H1 (cell line): ENCODE data around the gene LDHB.

Experiments used
- BRCA1 ChIP-seq: IDR thresholded peaks from 2 replicates; pipeline ENCODE4 v1.6.1; 2012; ENCODE audit warnings: low read depth, low read length, improper control_type of control experiment
- CHD2 ChIP-seq: IDR thresholded peaks from 2 replicates; pipeline ENCODE4 v1.6.1; 2012; ENCODE audit warnings: low read length, improper control_type of control experiment
- EP300 ChIP-seq, 2 experiments: IDR thresholded peaks; 1 replicate in 1 of 2; 2 replicates in 1 of 2; pipeline ENCODE4 v1.6.1; 2011 to 2012; ENCODE audit warnings: low read depth in 2 of 2, low read length in 2 of 2, mild to moderate bottlenecking in 2 of 2, borderline replicate concordance in 1 of 2, inconsistent platforms in 1 of 2, moderate library complexity in 1 of 2
- JUN ChIP-seq: IDR thresholded peaks from 2 replicates; pipeline ENCODE4 v1.6.1; 2011; ENCODE audit warnings: low read depth, mild to moderate bottlenecking, improper control_type of control experiment, low read length
- POLR2A ChIP-seq, 2 experiments: IDR thresholded peaks; 1 replicate in 1 of 2; 2 replicates in 1 of 2; pipeline ENCODE4 v1.6.1; 2011; ENCODE audit warnings: low read depth in 2 of 2, low read length in 2 of 2, mild to moderate bottlenecking in 2 of 2; ENCODE audit errors: control extremely low read depth in 1 of 2
- POLR2AphosphoS5 ChIP-seq: IDR thresholded peaks from 2 replicates; pipeline ENCODE4 v1.6.1; 2011; ENCODE audit warnings: low read depth, low read length
- RFX5 ChIP-seq: IDR thresholded peaks from 2 replicates; pipeline ENCODE4 v1.6.1; 2011; ENCODE audit warnings: low read depth, low read length, improper control_type of control experiment, borderline replicate concordance
- TAF1 ChIP-seq: IDR thresholded peaks from 2 replicates; pipeline ENCODE4 v1.6.1; 2011; ENCODE audit warnings: mild to moderate bottlenecking, low read depth, low read length
- USF2 ChIP-seq: IDR thresholded peaks from 2 replicates; pipeline ENCODE4 v1.6.1; 2011; ENCODE audit warnings: low read length, improper control_type of control experiment
- TF ChIP-seq, protein P1 (sequence below), 3 experiments: IDR thresholded peaks; 1 replicate in 2 of 3; 2 replicates in 1 of 3; pipeline versions ENCODE4 v1.5.1 to v1.6.1; 2011; ENCODE audit warnings: low read length in 3 of 3, mild to moderate bottlenecking in 3 of 3, inconsistent platforms in 2 of 3, low read depth in 1 of 3, moderate library complexity in 1 of 3; ENCODE audit not compliant: insufficient read depth in 1 of 3; ENCODE audit errors: control extremely low read depth in 1 of 3
- TF ChIP-seq, protein P2 (sequence below): fragments of 300-600 bp; sonication (generic); IDR thresholded peaks from 2 replicates; pipeline ENCODE4 v1.7.1; 2012; ENCODE audit warnings: low read length, moderate library complexity, mild to moderate bottlenecking, inconsistent platforms; ENCODE audit not compliant: insufficient replicate concordance

DNA sequence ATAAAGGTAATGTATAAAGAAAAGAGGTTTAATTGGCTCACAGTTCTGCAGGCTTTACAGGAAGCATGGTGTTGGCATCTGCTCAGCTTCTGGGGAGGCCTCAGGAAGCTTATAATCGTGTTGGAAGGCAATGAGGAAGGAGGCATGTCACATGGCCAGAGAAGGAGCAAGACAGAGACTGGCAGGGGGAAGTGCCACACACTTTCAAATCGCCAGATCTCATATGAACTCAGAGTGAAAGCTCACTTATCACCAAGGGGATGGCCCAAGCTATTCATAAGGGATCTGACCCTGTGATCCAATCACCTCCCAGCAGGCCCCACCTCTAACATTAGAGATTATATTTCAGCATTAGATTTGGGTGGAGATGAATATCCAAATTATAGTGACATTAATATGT is 26.3 kb downstream of the LDHB start:
- TF ChIP-seq, protein P1, sequence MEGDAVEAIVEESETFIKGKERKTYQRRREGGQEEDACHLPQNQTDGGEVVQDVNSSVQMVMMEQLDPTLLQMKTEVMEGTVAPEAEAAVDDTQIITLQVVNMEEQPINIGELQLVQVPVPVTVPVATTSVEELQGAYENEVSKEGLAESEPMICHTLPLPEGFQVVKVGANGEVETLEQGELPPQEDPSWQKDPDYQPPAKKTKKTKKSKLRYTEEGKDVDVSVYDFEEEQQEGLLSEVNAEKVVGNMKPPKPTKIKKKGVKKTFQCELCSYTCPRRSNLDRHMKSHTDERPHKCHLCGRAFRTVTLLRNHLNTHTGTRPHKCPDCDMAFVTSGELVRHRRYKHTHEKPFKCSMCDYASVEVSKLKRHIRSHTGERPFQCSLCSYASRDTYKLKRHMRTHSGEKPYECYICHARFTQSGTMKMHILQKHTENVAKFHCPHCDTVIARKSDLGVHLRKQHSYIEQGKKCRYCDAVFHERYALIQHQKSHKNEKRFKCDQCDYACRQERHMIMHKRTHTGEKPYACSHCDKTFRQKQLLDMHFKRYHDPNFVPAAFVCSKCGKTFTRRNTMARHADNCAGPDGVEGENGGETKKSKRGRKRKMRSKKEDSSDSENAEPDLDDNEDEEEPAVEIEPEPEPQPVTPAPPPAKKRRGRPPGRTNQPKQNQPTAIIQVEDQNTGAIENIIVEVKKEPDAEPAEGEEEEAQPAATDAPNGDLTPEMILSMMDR (IDR thresholded peaks at IDR 0.05; ENCODE audit: control extremely low read depth in 1 of 3, insufficient read depth in 1 of 3, low read depth in 1 of 3, low read length in 3 of 3): no peak
- no peak for TF ChIP-seq POLR2A (IDR thresholded peaks at IDR 0.05; ENCODE audit: control extremely low read depth in 1 of 2, low read depth in 2 of 2, low read length in 2 of 2)
- TF ChIP-seq TAF1: no peak
- no peak for TF ChIP-seq USF2
- TF ChIP-seq BRCA1: no peak
- TF ChIP-seq, protein P2, sequence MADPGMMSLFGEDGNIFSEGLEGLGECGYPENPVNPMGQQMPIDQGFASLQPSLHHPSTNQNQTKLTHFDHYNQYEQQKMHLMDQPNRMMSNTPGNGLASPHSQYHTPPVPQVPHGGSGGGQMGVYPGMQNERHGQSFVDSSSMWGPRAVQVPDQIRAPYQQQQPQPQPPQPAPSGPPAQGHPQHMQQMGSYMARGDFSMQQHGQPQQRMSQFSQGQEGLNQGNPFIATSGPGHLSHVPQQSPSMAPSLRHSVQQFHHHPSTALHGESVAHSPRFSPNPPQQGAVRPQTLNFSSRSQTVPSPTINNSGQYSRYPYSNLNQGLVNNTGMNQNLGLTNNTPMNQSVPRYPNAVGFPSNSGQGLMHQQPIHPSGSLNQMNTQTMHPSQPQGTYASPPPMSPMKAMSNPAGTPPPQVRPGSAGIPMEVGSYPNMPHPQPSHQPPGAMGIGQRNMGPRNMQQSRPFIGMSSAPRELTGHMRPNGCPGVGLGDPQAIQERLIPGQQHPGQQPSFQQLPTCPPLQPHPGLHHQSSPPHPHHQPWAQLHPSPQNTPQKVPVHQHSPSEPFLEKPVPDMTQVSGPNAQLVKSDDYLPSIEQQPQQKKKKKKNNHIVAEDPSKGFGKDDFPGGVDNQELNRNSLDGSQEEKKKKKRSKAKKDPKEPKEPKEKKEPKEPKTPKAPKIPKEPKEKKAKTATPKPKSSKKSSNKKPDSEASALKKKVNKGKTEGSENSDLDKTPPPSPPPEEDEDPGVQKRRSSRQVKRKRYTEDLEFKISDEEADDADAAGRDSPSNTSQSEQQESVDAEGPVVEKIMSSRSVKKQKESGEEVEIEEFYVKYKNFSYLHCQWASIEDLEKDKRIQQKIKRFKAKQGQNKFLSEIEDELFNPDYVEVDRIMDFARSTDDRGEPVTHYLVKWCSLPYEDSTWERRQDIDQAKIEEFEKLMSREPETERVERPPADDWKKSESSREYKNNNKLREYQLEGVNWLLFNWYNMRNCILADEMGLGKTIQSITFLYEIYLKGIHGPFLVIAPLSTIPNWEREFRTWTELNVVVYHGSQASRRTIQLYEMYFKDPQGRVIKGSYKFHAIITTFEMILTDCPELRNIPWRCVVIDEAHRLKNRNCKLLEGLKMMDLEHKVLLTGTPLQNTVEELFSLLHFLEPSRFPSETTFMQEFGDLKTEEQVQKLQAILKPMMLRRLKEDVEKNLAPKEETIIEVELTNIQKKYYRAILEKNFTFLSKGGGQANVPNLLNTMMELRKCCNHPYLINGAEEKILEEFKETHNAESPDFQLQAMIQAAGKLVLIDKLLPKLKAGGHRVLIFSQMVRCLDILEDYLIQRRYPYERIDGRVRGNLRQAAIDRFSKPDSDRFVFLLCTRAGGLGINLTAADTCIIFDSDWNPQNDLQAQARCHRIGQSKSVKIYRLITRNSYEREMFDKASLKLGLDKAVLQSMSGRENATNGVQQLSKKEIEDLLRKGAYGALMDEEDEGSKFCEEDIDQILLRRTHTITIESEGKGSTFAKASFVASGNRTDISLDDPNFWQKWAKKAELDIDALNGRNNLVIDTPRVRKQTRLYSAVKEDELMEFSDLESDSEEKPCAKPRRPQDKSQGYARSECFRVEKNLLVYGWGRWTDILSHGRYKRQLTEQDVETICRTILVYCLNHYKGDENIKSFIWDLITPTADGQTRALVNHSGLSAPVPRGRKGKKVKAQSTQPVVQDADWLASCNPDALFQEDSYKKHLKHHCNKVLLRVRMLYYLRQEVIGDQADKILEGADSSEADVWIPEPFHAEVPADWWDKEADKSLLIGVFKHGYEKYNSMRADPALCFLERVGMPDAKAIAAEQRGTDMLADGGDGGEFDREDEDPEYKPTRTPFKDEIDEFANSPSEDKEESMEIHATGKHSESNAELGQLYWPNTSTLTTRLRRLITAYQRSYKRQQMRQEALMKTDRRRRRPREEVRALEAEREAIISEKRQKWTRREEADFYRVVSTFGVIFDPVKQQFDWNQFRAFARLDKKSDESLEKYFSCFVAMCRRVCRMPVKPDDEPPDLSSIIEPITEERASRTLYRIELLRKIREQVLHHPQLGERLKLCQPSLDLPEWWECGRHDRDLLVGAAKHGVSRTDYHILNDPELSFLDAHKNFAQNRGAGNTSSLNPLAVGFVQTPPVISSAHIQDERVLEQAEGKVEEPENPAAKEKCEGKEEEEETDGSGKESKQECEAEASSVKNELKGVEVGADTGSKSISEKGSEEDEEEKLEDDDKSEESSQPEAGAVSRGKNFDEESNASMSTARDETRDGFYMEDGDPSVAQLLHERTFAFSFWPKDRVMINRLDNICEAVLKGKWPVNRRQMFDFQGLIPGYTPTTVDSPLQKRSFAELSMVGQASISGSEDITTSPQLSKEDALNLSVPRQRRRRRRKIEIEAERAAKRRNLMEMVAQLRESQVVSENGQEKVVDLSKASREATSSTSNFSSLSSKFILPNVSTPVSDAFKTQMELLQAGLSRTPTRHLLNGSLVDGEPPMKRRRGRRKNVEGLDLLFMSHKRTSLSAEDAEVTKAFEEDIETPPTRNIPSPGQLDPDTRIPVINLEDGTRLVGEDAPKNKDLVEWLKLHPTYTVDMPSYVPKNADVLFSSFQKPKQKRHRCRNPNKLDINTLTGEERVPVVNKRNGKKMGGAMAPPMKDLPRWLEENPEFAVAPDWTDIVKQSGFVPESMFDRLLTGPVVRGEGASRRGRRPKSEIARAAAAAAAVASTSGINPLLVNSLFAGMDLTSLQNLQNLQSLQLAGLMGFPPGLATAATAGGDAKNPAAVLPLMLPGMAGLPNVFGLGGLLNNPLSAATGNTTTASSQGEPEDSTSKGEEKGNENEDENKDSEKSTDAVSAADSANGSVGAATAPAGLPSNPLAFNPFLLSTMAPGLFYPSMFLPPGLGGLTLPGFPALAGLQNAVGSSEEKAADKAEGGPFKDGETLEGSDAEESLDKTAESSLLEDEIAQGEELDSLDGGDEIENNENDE: no peak
- TF ChIP-seq JUN: no peak
- no peak for TF ChIP-seq POLR2AphosphoS5
- no peak for TF ChIP-seq RFX5
- no peak for TF ChIP-seq CHD2
- TF ChIP-seq EP300 (IDR thresholded peaks at IDR 0.05; ENCODE audit: borderline replicate concordance in 1 of 2, low read depth in 2 of 2, low read length in 2 of 2): no peak
